Activated T-helper 1 cell treated with anti-CD3 and anti-CD28 coated beads, Interleukin-12 subunit alpha, Interleukin-12 subunit beta, Interleukin-2, Interleukin-4 antibody, amounts not matched to agents 30 ng/mL and 10 ng/mL and 1 ng/mL, durations not matched to agents 14 hours and 24 hours and 36 hours (primary cell): Measurements from ENCODE around the gene ZNF683. TPM values are rescaled to one million over a fixed set of nuclear protein-coding genes. Genes with fewer than 3 reads are reported as not detected.
"Not testable (repeated sequence)": the region's sequence is repeated elsewhere in the genome, so short reads cannot be mapped to it uniquely, and the experiment has no call there.

ENCODE experiments used
- DNase-seq: peaks from one replicate; pipeline ENCODE4 v3.0.0; 2021; ENCODE audit warnings: low spot score
- H3K27ac Mint-ChIP-seq: one replicate; pipeline ENCODE4 v1.8.0; 2021; ENCODE audit warnings: mild to moderate bottlenecking, mixed read lengths
- H3K27me3 Mint-ChIP-seq: one replicate; pipeline ENCODE4 v1.8.0; 2022; ENCODE audit warnings: mild to moderate bottlenecking, moderate library complexity, mixed read lengths; ENCODE audit not compliant: insufficient read depth
- H3K36me3 Mint-ChIP-seq: one replicate; pipeline ENCODE4 v1.8.0; 2021; ENCODE audit warnings: low read depth, mixed read lengths
- H3K4me1 Mint-ChIP-seq: one replicate; pipeline ENCODE4 v1.8.0; 2021; ENCODE audit warnings: low read depth, mixed read lengths
- H3K4me3 Mint-ChIP-seq: one replicate; pipeline ENCODE4 v1.8.0; 2021; ENCODE audit warnings: mild to moderate bottlenecking, moderate library complexity, mixed read lengths
- H3K9me3 Mint-ChIP-seq: one replicate; pipeline ENCODE4 v1.8.0; 2021; ENCODE audit warnings: mixed read lengths
- intact Hi-C: fragments of 100-400 bp; cut with micrococcal nuclease; formaldehyde crosslinking; loops from one replicate; pipeline ENCODE4 v1.15.1; 2024
- total RNA-seq: library from RNA; stranded (reverse); gene quantifications from 2 replicates; pipeline ENCODE4 v1.2.3, GENCODE V29; 2022

ZNF683 gene
- total RNA-seq, 1 donor from 2014 or later, result not detected

DNA sequence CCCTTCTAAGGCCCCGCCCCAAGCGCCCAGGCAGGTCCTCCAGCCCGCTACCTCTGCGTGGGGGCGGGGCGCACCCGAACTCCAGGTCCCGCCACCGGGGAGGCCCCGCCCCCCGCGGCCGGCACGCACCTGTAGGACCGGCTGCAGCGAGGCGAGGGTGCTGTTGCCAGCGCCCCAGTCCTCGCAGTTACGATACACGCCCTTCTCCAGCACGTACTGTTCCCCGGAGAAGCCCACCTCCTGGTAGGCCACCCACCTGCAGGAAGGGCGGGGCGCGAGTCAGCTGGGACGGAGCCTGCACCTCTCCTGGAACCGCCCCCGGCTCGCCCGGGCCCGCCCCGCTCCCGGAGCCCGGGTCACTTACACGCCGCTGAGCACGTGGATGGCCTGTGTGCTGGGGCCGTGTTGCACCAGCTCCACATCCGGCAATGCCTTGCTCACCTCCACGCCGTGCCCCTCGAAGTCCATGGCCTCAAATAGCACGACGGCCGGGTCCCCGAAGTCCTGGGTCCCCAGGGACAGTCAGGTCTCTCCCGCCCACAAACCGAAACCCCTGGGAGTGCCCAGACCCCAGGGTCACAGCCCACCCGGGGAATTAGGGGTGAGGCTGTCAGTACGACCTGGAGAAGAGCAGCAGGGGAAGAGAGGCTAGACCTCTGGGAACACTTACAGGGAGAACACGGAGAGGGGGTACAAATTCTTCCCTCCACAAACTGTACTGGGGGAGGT lies 35.9 kb downstream of the ZNF683 start:
- intact Hi-C loops, result loop anchor here (1.0 to 2.0 kb wide), 2 partner anchors 18 to 96 kb away; partner anchors contain the start of genes CRYBG2 and DHDDS
- Mint-ChIP-seq H3K36me3 (no peaks in the 10 kb centered on the region), H3K4me3 (peak overlapping the region; percentile 90)

DNA sequence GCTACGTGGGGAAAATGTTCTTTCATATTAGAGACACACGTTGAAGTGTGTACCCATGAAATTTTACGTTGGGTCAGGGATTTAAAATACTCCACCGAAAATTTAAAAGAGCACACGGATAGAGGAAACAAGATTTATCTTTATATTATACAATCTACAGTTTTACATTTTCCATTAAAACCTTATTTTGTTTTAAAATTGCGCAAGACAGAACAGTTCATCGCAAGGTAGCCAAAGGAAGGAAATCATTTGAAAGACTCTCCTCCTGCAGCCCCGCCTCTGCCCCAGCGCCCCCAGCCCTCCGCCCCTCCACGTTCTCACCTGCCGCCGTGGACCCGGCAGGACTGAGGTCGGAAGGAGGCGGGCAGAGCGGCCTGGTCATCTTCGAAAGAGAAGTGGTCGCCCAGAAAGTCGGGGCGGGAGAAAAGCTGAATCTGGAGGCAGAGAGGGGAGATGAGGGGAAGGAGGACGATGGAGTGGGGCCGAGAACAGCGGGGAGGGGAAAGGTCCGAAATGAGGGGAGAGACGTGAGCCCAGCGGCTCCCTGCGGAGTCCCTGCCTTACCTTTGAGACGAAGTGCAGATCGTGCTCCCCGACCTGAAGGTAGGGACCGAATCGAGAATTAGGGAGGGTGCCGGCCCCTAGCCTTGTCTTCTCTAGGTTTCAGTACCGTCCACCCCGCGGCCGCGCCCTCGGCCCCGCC lies 36.6 kb downstream of the ZNF683 start:
- Mint-ChIP-seq H3K4me1 (peaks cover 9% of the 10 kb centered on the region), H3K9me3 (no peaks in the 10 kb centered on the region), H3K4me3 (peak overlapping the region; percentile 90), H3K36me3 (no peaks in the 10 kb centered on the region), H3K27me3 (peaks cover 23% of the 10 kb centered on the region), H3K27ac (no peak overlapping the region)
- intact Hi-C loops, result loop anchor here (1.0 to 2.0 kb wide), 2 partner anchors 19 to 96 kb away; partner anchors contain the start of genes CRYBG2 and DHDDS
- DNase-seq, result no peak

More for the DNA sequence above, 35.9 kb downstream of the ZNF683 start:
- Mint-ChIP-seq H3K9me3 (no peaks in the 10 kb centered on the region), H3K4me1 (peaks cover 9% of the 10 kb centered on the region), H3K27ac (no peak overlapping the region), H3K27me3 (peaks cover 27% of the 10 kb centered on the region)
- peak; percentile 70 for DNase-seq

DNA sequence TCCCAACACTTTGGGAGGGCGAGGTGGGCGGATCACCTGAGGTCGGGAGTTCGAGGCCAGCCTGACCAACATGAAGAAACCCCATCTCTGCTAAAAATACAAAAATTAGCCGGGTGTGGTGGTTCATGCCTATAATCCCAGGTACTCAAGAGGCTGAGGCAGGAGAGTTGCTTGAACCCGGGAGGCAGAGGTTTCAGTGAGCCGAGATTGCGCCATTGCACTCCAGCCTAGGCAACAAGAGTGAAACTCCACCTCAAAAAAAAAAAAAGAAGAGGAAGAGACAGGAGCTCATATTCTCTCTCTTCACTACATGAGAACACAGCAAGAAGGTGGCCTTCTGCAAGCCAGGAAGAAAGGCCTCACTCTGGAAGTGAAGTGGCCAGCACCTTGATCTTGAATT lies 39.2 kb downstream of the ZNF683 start:
- H3K4me3 Mint-ChIP-seq, intact Hi-C loops, DNase-seq, H3K36me3 Mint-ChIP-seq, H3K27ac Mint-ChIP-seq, H3K4me1 Mint-ChIP-seq, H3K9me3 Mint-ChIP-seq: not testable (repeated sequence)
- H3K27me3 Mint-ChIP-seq, result peaks cover 22% of the 10 kb centered on the region

DNA sequence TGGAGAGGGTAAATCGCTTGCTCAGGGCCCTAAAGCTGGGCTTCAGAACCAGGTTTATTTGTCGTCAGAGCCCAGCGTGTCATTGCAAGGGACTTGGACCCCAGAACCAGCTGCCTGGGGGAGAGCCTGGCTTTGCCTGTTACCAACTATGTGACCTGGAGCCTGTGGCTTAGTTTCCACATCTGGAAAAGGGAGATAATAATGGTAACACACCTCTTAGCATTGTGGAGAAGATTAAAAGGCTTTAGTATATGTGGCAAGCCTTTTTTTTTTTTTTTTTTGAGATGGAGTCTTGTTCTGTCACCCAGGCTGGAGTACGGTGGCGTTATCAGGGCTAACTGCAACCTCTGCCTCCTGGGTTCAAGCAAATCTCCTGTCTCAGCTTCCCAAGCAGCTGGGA lies 42.3 kb downstream of the ZNF683 start:
- peaks cover 2% of the 10 kb centered on the region for H3K36me3 Mint-ChIP-seq
- intact Hi-C loops, result no loop called here
- no peak overlapping the region for H3K27ac Mint-ChIP-seq
- H3K27me3 Mint-ChIP-seq, result peaks cover 11% of the 10 kb centered on the region
- peaks cover under 1% of the 10 kb centered on the region for H3K4me1 Mint-ChIP-seq
- no peak overlapping the region for H3K4me3 Mint-ChIP-seq
- DNase-seq, result no peak
- H3K9me3 Mint-ChIP-seq, result no peaks in the 10 kb centered on the region

DNA sequence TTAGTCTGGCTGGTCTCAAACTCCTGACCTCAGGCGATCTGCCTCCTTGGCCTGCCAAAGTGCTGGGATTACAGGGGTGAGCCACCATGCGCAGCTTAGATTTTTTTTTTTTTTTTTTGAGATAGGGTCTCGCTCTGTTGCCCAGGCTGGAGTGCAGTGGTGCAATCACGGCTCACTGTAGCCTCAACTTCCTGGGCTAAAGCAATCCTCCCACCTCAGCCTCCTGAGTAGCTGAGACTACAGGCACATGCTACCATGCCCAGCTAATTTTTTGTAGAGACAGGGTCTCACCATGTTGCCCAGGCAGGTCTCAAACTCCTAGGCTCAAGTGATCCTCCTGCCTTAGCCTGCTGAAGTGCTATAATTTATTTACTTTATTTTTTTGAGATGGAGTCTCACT lies 43.2 kb downstream of the ZNF683 start:
- H3K27ac Mint-ChIP-seq, H3K27me3 Mint-ChIP-seq: not testable (repeated sequence)

DNA sequence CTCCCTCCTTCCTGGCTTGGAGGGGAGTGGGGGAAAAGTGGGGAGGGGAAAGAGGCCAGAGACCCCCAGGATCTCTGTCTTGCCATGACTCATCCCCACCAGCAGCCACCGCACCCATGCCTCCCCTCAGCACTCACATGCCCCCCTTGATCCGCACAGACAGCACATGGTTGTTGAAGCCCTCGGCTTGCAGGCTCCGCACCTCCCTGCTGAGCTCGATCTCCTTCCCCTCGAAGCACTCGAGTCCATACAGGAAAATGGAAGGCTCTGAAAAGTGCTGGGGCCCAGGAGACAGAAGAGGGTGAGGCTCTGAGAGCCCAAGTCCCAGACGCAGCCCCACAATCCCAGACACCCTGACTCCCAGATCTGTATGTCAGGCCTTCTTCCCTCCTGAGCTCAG lies 44.0 kb downstream of the ZNF683 start:
- no peaks in the 10 kb centered on the region for H3K27me3 Mint-ChIP-seq
- no peak overlapping the region for H3K27ac Mint-ChIP-seq
- H3K4me1 Mint-ChIP-seq, result no peaks in the 10 kb centered on the region
- intact Hi-C loops, result no loop called here
- peaks cover 9% of the 10 kb centered on the region for H3K36me3 Mint-ChIP-seq
- no peak overlapping the region for H3K4me3 Mint-ChIP-seq
- no peak for DNase-seq
- no peaks in the 10 kb centered on the region for H3K9me3 Mint-ChIP-seq

More for the DNA sequence above, 43.2 kb downstream of the ZNF683 start:
- H3K4me3 Mint-ChIP-seq, H3K4me1 Mint-ChIP-seq, H3K36me3 Mint-ChIP-seq, DNase-seq, H3K9me3 Mint-ChIP-seq, intact Hi-C loops: not testable (repeated sequence)

DNA sequence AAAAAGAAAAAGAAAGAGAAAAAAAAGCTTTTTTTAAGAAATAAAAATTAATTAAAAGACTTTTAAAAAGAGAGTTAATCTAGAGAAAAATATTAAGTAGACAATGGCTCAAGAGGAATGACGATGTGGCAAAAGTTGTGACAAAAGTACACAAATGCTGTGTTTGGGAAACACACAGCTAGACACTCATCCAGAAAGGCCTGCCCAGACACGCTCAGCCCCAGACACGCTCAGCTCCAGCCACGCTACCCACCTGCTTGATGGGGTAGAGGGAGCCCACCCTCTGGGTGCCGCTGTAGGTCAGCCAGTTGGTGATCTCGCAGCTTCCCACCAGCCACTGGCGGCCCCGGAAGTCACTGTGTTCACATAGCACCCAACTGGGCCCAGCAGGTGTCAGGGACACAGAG lies 44.6 kb downstream of the ZNF683 start:
- DNase-seq, result no peak
- intact Hi-C loops, result no loop called here
- Mint-ChIP-seq H3K27me3 (no peaks in the 10 kb centered on the region), H3K4me1 (peaks cover 5% of the 10 kb centered on the region), H3K36me3 (peaks cover 16% of the 10 kb centered on the region), H3K27ac (no peak overlapping the region), H3K9me3 (no peaks in the 10 kb centered on the region), H3K4me3 (no peak overlapping the region)

DNA sequence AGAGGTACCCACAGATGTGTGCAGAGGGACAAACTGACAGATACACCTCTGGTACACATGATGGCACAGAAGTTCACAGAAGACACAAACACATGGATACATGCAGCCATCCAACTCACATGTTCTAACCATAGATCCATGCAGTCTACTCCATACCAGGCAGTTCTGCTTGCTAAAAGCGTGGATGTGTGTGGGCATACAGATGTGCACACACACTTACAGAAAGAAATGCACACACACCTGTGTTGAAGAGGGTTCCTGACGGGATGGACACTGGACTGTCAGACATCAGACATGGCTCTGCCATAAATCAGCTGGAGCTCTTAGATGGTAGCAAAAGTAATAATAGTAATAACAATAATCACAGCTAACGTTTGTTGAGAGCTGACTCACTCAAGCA lies 48.0 kb downstream of the ZNF683 start:
- Mint-ChIP-seq H3K9me3 (no peaks in the 10 kb centered on the region), H3K36me3 (peaks cover 32% of the 10 kb centered on the region), H3K4me1 (peaks cover 35% of the 10 kb centered on the region), H3K27me3 (no peaks in the 10 kb centered on the region), H3K27ac (peak overlapping the region; percentile 8), H3K4me3 (no peak overlapping the region)
- intact Hi-C loops, result no loop called here
- no peak for DNase-seq

DNA sequence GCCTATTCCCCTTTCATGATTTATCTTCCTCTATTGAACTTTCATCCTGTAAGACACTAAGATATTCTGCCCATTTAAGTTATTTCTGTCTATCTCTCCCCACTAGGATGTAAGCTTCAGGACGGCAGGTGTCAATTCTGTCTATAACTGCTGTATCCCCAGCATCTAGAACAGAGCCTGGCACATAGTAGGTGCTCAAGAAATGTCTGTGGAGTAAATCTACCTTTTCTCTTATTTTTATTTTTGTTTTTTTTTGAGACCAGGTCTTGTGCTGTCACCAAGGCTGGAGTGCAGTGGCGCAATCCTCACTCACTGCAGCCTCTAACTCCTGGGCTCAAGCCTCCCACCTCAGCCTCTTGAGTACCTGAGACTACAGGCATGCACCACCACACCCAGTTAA lies 49.2 kb downstream of the ZNF683 start:
- Mint-ChIP-seq H3K4me3 (no peak overlapping the region), H3K27ac (peak overlapping the region; percentile 52), H3K9me3 (no peaks in the 10 kb centered on the region), H3K36me3 (peaks cover 37% of the 10 kb centered on the region), H3K27me3 (no peaks in the 10 kb centered on the region), H3K4me1 (peaks cover 38% of the 10 kb centered on the region)
- intact Hi-C loops, result no loop called here
- DNase-seq, result no peak

DNA sequence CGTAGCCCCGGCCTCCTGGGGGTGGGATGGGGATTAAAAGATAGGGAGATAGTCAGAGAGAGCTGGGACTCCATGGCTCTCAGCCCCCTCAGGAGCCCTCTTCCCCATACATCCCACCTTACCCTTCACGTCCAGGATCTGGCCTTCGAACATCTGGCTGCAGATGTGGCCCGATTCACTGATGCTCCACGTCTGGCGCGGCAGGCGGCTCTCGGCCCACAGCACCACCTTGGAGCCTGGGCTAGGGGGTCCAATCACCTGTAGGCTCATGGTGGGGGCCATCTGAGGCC lies 50.6 kb downstream of the ZNF683 start:
- intact Hi-C loops, result no loop called here
- H3K9me3 Mint-ChIP-seq, result no peaks in the 10 kb centered on the region
- DNase-seq, result no peak
- no peak overlapping the region for H3K4me3 Mint-ChIP-seq
- H3K27me3 Mint-ChIP-seq, result no peaks in the 10 kb centered on the region
- H3K36me3 Mint-ChIP-seq, result peaks cover 37% of the 10 kb centered on the region
- H3K27ac Mint-ChIP-seq, result no peak overlapping the region
- H3K4me1 Mint-ChIP-seq, result peaks cover 50% of the 10 kb centered on the region

DNA sequence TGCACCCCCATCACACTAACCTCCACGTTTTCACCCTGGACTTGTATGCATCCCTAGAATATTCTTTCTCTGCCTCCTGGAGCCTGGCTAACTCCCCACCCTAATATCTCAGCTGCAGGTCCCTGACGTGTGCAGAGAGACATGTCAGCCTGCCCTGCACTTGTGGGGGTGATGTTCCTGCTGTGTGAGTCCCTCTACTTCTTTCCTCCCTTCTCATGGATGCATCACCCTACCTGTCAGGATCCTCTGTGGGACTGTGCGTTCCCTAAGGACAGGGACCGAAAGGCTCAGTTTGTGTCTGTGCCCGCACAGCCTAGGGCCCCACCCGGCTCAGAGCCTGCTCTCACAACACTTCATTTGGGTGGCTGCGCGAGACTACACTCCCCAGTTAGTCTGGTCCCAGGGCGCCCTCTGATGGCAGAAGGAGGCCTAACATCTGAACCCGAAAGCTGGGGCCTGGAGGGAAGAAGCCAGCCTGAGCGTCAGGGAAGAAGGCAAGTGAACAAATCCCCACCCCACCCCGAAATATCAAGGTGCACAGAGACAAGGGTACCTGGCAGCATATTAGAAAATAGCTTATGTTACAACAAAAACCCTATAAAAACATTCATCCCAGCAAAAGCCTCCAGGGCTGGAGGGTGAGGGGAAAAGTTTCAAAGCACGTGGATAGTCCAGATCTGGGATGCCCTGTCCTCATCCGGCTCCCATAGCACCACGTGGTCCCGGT lies 51.1 kb downstream of the ZNF683 start:
- intact Hi-C loops, result loop anchor here (1.0 kb wide), 6 partner anchors 36 to 210 kb away; partner anchors contain the start of genes CEP85, PDIK1L and ZNF593
- H3K4me3 Mint-ChIP-seq, result peak overlapping the region; percentile 85
- peak; percentile 88 for DNase-seq

DNA sequence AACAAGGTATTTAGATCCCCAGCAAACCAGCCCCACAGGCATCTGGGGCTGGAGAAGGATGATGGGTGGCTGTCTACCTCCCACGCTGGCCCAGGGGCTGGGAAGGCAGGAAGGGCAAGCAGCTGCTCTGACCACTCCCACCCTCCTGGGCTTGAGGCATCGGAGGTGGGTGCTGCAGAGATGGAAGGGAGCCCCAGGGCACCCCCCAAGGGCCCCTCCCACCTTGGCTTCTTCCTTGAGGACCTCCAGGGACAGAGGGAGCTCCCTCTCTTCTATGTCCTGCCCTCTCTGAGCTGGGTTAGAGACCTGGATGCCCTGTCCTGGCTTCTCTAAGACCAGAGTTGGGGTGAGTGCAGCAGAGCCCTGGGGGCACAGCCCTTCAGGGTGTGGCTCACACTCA lies 51.7 kb downstream of the ZNF683 start:
- intact Hi-C loops, result loop anchor here (1.0 kb wide), 6 partner anchors 36 to 210 kb away; partner anchors contain the start of genes CEP85, PDIK1L and ZNF593
- Mint-ChIP-seq H3K36me3 (peaks cover 37% of the 10 kb centered on the region), H3K9me3 (no peaks in the 10 kb centered on the region), H3K4me3 (peak overlapping the region; percentile 87), H3K27ac (peak overlapping the region; percentile 94), H3K4me1 (peaks cover 61% of the 10 kb centered on the region), H3K27me3 (no peaks in the 10 kb centered on the region)
- no peak for DNase-seq

More for the DNA sequence above, 51.1 kb downstream of the ZNF683 start:
- Mint-ChIP-seq H3K27me3 (no peaks in the 10 kb centered on the region), H3K27ac (peak overlapping the region; percentile 94), H3K4me1 (peaks cover 55% of the 10 kb centered on the region), H3K36me3 (peaks cover 37% of the 10 kb centered on the region), H3K9me3 (no peaks in the 10 kb centered on the region)
